ENCODE data around the gene ASCL5. TPM values are rescaled to one million over a fixed set of nuclear protein-coding genes. Genes with fewer than 3 reads are reported as not detected.

Gene ASCL5
- total RNA-seq, 4 donors from 2014 or later = not detected

GRCh38 chr1:201110616-201111015 is 16.4 kb downstream of the ASCL5 start:
- H3K4me3 ChIP-seq (ENCODE audit: low read depth, poor library complexity, severe bottlenecking) = no peak overlapping the region
- TF ChIP-seq CTCF (IDR thresholded peaks at IDR 0.05) = no peak
- TF ChIP-seq POLR2A (IDR thresholded peaks at IDR 0.05) = no peak
- intact Hi-C loops (cut with DNase I; ENCODE audit: low total_unique reads) = no loop called here
- 92 to 95% methylated on average over 5 of the region's 5 CpGs for WGBS, 2 donors
- DNase-seq (ENCODE audit: low spot score in 2 of 2) = no peak

DNA sequence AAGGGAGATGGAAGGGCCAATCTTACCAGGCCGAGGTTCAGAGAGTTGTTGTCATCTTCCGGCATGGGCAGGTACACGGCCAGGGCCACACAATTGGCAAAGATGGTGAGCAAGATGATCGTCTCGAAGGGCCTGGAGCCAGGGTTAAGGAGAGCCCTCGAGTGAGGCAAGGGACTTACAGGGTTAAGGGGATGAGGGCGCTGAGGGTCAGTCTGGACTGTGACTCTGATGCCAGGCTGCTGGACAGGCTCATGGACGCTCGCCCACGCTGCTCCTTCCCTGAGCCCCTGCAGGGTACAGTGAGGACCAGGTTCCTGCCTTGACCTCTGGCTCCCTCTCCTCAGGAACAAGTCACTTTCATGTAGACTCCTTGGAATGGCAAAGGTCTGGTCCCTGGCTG is 16.8 kb downstream of the ASCL5 start:
- no peak for DNase-seq (ENCODE audit: low spot score in 2 of 2)

DNA sequence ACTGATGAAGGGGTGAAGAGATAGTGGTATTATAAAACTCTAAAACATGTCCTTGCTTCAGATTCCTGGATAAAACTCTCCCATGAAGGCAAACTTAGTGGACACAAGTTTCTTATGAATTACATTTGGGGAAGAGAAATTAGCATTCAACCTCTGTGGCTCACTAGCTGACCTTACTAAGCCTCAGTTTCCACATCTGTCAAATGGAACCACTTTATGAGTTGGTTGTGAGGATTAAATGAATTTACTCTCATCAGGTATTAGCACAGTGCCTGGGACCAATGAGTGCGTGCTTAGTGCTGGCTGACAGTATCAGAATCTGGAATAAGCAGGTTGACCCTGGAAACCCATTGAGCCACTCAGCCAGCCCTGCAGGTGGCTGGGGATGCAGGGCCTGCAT is 17.3 kb downstream of the ASCL5 start:
- intact Hi-C loops (cut with DNase I; ENCODE audit: low total_unique reads) = no loop called here
- DNase-seq (ENCODE audit: low spot score in 2 of 2) = no peak
- TF ChIP-seq CTCF (IDR thresholded peaks at IDR 0.05) = no peak
- TF ChIP-seq POLR2A (IDR thresholded peaks at IDR 0.05) = no peak

More for the DNA sequence above, 16.8 kb downstream of the ASCL5 start:
- TF ChIP-seq CTCF (IDR thresholded peaks at IDR 0.05) (no peak), POLR2A (IDR thresholded peaks at IDR 0.05) (no peak)
- intact Hi-C loops (cut with DNase I; ENCODE audit: low total_unique reads) = no loop called here
- H3K4me3 ChIP-seq (ENCODE audit: low read depth, poor library complexity, severe bottlenecking) = no peak overlapping the region
- WGBS, 2 donors = 88 to 93% methylated on average over 10 of the region's 10 CpGs

DNA sequence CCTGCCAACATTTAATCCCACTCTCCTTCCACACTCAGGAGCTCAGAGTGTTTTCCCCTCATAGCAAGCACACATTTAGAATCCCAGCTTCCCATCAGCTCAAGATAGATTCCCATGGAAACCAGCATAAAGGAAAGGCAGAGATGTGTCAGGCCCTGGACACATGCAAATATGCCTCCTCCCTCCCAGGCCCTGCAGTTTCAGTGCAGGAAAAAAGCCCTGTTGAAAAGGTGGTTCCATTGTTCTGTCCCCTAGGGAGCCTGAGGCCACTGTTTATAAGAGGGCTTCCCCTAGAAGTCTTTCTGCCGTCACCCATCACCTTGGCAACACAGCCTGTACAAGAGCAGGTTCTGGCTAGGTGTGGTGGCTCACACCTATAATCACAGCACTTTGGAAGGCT is 18.4 kb downstream of the ASCL5 start:
- WGBS, 2 donors = 57 to 78% methylated on average over 1 of the region's 1 CpG
- H3K4me3 ChIP-seq (ENCODE audit: low read depth, poor library complexity, severe bottlenecking) = no peak overlapping the region
- no peak for DNase-seq (ENCODE audit: low spot score in 2 of 2)
- intact Hi-C loops (cut with DNase I; ENCODE audit: low total_unique reads) = no loop called here
- TF ChIP-seq CTCF (IDR thresholded peaks at IDR 0.05) (no peak), POLR2A (IDR thresholded peaks at IDR 0.05) (no peak)

More for the DNA sequence above, 17.3 kb downstream of the ASCL5 start:
- H3K4me3 ChIP-seq (ENCODE audit: low read depth, poor library complexity, severe bottlenecking) = no peak overlapping the region
- WGBS, 2 donors = 93 to 100% methylated on average over 1 of the region's 1 CpG

- WGBS, 2 donors = 52 to 60% methylated on average over 5 of the region's 5 CpGs
- no peak for DNase-seq (ENCODE audit: low spot score in 2 of 2)
- TF ChIP-seq CTCF (IDR thresholded peaks at IDR 0.05) (no peak), POLR2A (IDR thresholded peaks at IDR 0.05) (no peak)
- intact Hi-C loops (cut with DNase I; ENCODE audit: low total_unique reads) = no loop called here
- no peak overlapping the region for H3K4me3 ChIP-seq (ENCODE audit: low read depth, poor library complexity, severe bottlenecking)
Observed at GRCh38 chr1:201105688-201106087, 21.3 kb downstream of the ASCL5 start.

- no peak for TF ChIP-seq CTCF (IDR thresholded peaks at IDR 0.05)
- TF ChIP-seq POLR2A (IDR thresholded peaks at IDR 0.05) = no peak
- no peak for DNase-seq (ENCODE audit: low spot score in 2 of 2)
- 41 to 59% methylated on average over 1 of the region's 1 CpG for WGBS, 2 donors
- no peak overlapping the region for H3K4me3 ChIP-seq (ENCODE audit: low read depth, poor library complexity, severe bottlenecking)
- intact Hi-C loops (cut with DNase I; ENCODE audit: low total_unique reads) = no loop called here
Observed at GRCh38 chr1:201104141-201104540, 22.8 kb downstream of the ASCL5 start.
